GM23338 (cell line): ENCODE data around the gene TLR7. TPM values are rescaled to one million over a fixed set of nuclear protein-coding genes. Genes with fewer than 3 reads are reported as not detected.

Experiments used
- ATAC-seq: fragments of 200-7000 bp; cut with Tn5 transposase; 3 replicates; pipeline ENCODE4 v1.9.1; 2020
- DNase-seq: peaks from one replicate; pipeline ENCODE4 v3.0.0-alpha.2; 2015; ENCODE audit warnings: low spot score
- H2AFZ ChIP-seq: fragments of 200-600 bp; sonication (generic); 2 replicates; pipeline ENCODE4 v1.8.0; 2016; ENCODE audit warnings: antibody characterized with exemption, mild to moderate bottlenecking, moderate library complexity
- H3F3A ChIP-seq: fragments of 200-600 bp; sonication (generic); replicated peaks from 2 replicates; pipeline ENCODE4 v1.8.0; 2017; ENCODE audit warnings: antibody characterized with exemption, mixed run types, low read depth
- H3K27ac ChIP-seq: fragments of 200-600 bp; sonication (generic); 2 replicates; pipeline ENCODE4 v1.6.1; 2016; ENCODE audit warnings: low read depth
- H3K27me3 ChIP-seq: fragments of 200-600 bp; sonication (generic); 2 replicates; pipeline ENCODE4 v1.8.0; 2016; ENCODE audit warnings: mild to moderate bottlenecking, mixed run types, moderate library complexity; ENCODE audit not compliant: insufficient read depth
- H3K36me3 ChIP-seq: fragments of 200-600 bp; sonication (generic); 2 replicates; pipeline ENCODE4 v1.8.0; 2016; ENCODE audit warnings: mild to moderate bottlenecking; ENCODE audit not compliant: insufficient read depth
- H3K4me1 ChIP-seq: fragments of 200-600 bp; sonication (generic); 2 replicates; pipeline ENCODE4 v1.8.0; 2016; ENCODE audit warnings: mild to moderate bottlenecking, moderate library complexity; ENCODE audit not compliant: insufficient read depth
- H3K4me2 ChIP-seq: fragments of 200-600 bp; sonication (generic); 2 replicates; pipeline ENCODE4 v1.7.1; 2017; ENCODE audit warnings: mixed run types
- H3K4me3 ChIP-seq: fragments of 200-600 bp; sonication (generic); 2 replicates; pipeline ENCODE4 v1.6.1; 2016; ENCODE audit warnings: mixed run types
- H3K79me2 ChIP-seq: fragments of 200-600 bp; sonication (generic); replicated peaks from 2 replicates; pipeline ENCODE4 v1.8.0; 2017; ENCODE audit warnings: mild to moderate bottlenecking; ENCODE audit not compliant: insufficient read depth
- H3K9me2 ChIP-seq: fragments of 200-600 bp; sonication (generic); 2 replicates; pipeline ENCODE4 v1.8.0; 2017; ENCODE audit not compliant: insufficient read depth
- H4K20me1 ChIP-seq: fragments of 200-600 bp; sonication (generic); replicated peaks from 2 replicates; pipeline ENCODE4 v1.8.0; 2017; ENCODE audit warnings: mild to moderate bottlenecking; ENCODE audit not compliant: insufficient read depth
- H3K27ac Mint-ChIP-seq: 2 replicates; pipeline ENCODE4 v1.8.0; 2020; ENCODE audit warnings: inconsistent platforms, mild to moderate bottlenecking, moderate library complexity, mixed read lengths
- H3K27me3 Mint-ChIP-seq: 3 replicates; pipeline ENCODE4 v1.8.0; 2022; ENCODE audit warnings: low read depth, mild to moderate bottlenecking, moderate library complexity, mixed read lengths, inconsistent platforms; ENCODE audit not compliant: insufficient read depth, poor library complexity
- H3K36me3 Mint-ChIP-seq: 3 replicates; pipeline ENCODE4 v1.8.0; 2021; ENCODE audit warnings: low read depth, mild to moderate bottlenecking, inconsistent platforms, moderate library complexity, mixed read lengths
- H3K4me1 Mint-ChIP-seq: 3 replicates; pipeline ENCODE4 v1.8.0; 2020; ENCODE audit warnings: mild to moderate bottlenecking, inconsistent platforms, mixed read lengths
- H3K4me3 Mint-ChIP-seq: 3 replicates; pipeline ENCODE4 v1.8.0; 2021; ENCODE audit warnings: moderate library complexity, mild to moderate bottlenecking, inconsistent platforms, mixed read lengths
- H3K9me3 Mint-ChIP-seq: 3 replicates; pipeline ENCODE4 v1.8.0; 2020; ENCODE audit warnings: moderate library complexity, mild to moderate bottlenecking, inconsistent platforms, mixed read lengths
- EZH2phosphoT487 ChIP-seq: fragments of 200-600 bp; sonication (generic); IDR thresholded peaks from one replicate; pipeline ENCODE4 v1.8.1; 2018; ENCODE audit warnings: antibody characterized with exemption; ENCODE audit not compliant: unreplicated experiment
- JUNB ChIP-seq: IDR thresholded peaks from one replicate; pipeline ENCODE4 v1.6.1; 2016; ENCODE audit warnings: antibody characterized with exemption; ENCODE audit not compliant: unreplicated experiment
- POLR2AphosphoS5 ChIP-seq: IDR thresholded peaks from 2 replicates; pipeline ENCODE4 v1.6.1; 2016; ENCODE audit warnings: antibody characterized with exemption, low read depth
- REST ChIP-seq: IDR thresholded peaks from one replicate; pipeline ENCODE4 v1.6.1; 2018; ENCODE audit warnings: antibody characterized with exemption; ENCODE audit not compliant: unreplicated experiment
- STAT1 ChIP-seq: IDR thresholded peaks from one replicate; pipeline ENCODE4 v1.6.1; 2016; ENCODE audit warnings: antibody characterized with exemption; ENCODE audit not compliant: unreplicated experiment
- ZNF114 ChIP-seq: fragments of 250-450 bp; sonication (Bioruptor Pico); IDR thresholded peaks from 2 replicates; pipeline ENCODE4 v1.5.0; 2020; ENCODE audit warnings: mild to moderate bottlenecking, moderate library complexity
- ZNF331 ChIP-seq: fragments of 250-450 bp; sonication (Bioruptor Pico); IDR thresholded peaks from 2 replicates; pipeline ENCODE4 v1.5.0; 2020; ENCODE audit warnings: low read depth, mild to moderate bottlenecking, moderate library complexity
- ZNF462 ChIP-seq: fragments of 250-450 bp; sonication (Bioruptor Pico); IDR thresholded peaks from 2 replicates; pipeline ENCODE4 v1.5.0; 2020; ENCODE audit warnings: mild to moderate bottlenecking, moderate library complexity
- polyA plus RNA-seq: library from polyadenylated mRNA; unstranded; fragments of >200 nt; fragmentation: Nextera tagmentation; extraction: Ambion mirVana; gene quantifications from 2 replicates; pipeline ENCODE4 v1.2.1, GENCODE V29; 2016
- total RNA-seq: library from RNA; depleted of rRNA; stranded (reverse); fragments of >200 nt; shearing (Covaris generic); gene quantifications from 2 replicates; pipeline ENCODE4 v1.2.3, GENCODE V29; 2014

TLR7 gene
- total and polyA plus RNA-seq, 2 experiments from 2014 or later, result not detected

GRCh38 chrX:12890467-12890866 is 23.6 kb downstream of the TLR7 start:
- DNase-seq (no peak), ATAC-seq (no peak)
- Mint-ChIP-seq H3K4me3 (no peak overlapping the region), H3K9me3 (no peaks in the 10 kb centered on the region), H3K27me3 (no peaks in the 10 kb centered on the region), H3K4me1 (no peaks in the 10 kb centered on the region), H3K36me3 (no peaks in the 10 kb centered on the region), H3K27ac (no peak overlapping the region)
- Histone ChIP-seq H3K4me3 (no peak overlapping the region), H3K27ac (no peak overlapping the region), H3K4me1 (no peaks in the 10 kb centered on the region), H3K4me2 (no peak overlapping the region), H3K36me3 (no peaks in the 10 kb centered on the region), H4K20me1 (no peaks in the 10 kb centered on the region), H3K9me2 (no peaks in the 10 kb centered on the region), H3K79me2 (no peaks in the 10 kb centered on the region), H2AFZ (no peak overlapping the region), H3K27me3 (no peaks in the 10 kb centered on the region), H3F3A (no peaks in the 10 kb centered on the region)
- TF ChIP-seq POLR2AphosphoS5, result no peak

GRCh38 chrX:12891171-12891570 is 24.3 kb downstream of the TLR7 start:
- Histone ChIP-seq H3K4me3 (no peak overlapping the region), H3K36me3 (no peaks in the 10 kb centered on the region), H3K9me2 (no peaks in the 10 kb centered on the region), H4K20me1 (no peaks in the 10 kb centered on the region), H3K4me1 (no peaks in the 10 kb centered on the region), H3K79me2 (no peaks in the 10 kb centered on the region), H3K27me3 (no peaks in the 10 kb centered on the region), H2AFZ (no peak overlapping the region), H3F3A (no peaks in the 10 kb centered on the region), H3K4me2 (no peak overlapping the region), H3K27ac (no peak overlapping the region)
- no peak for DNase-seq
- H3K4me1 Mint-ChIP-seq, result no peaks in the 10 kb centered on the region
- ATAC-seq, result no peak
- H3K4me3 Mint-ChIP-seq, result no peak overlapping the region
- no peak for TF ChIP-seq ZNF331 (CRISPR knock-in tag)
- H3K27me3 Mint-ChIP-seq, result no peaks in the 10 kb centered on the region
- no peaks in the 10 kb centered on the region for H3K9me3 Mint-ChIP-seq
- no peak overlapping the region for H3K27ac Mint-ChIP-seq
- no peaks in the 10 kb centered on the region for H3K36me3 Mint-ChIP-seq

GRCh38 chrX:12891915-12892506 is 25.1 kb downstream of the TLR7 start:
- Mint-ChIP-seq H3K9me3 (no peaks in the 10 kb centered on the region), H3K4me3 (no peak overlapping the region), H3K36me3 (no peaks in the 10 kb centered on the region), H3K27ac (no peak overlapping the region), H3K27me3 (no peaks in the 10 kb centered on the region), H3K4me1 (no peaks in the 10 kb centered on the region)
- Histone ChIP-seq H3K27me3 (no peaks in the 10 kb centered on the region), H3K4me3 (no peak overlapping the region), H3F3A (no peaks in the 10 kb centered on the region), H3K36me3 (no peaks in the 10 kb centered on the region), H3K9me2 (no peaks in the 10 kb centered on the region), H3K4me2 (no peak overlapping the region), H3K27ac (no peak overlapping the region), H3K4me1 (no peaks in the 10 kb centered on the region), H4K20me1 (no peaks in the 10 kb centered on the region), H2AFZ (no peak overlapping the region), H3K79me2 (no peaks in the 10 kb centered on the region)
- ATAC-seq, result no peak
- DNase-seq, result no peak
- TF ChIP-seq REST, result no peak
- TF ChIP-seq ZNF462 (CRISPR knock-in tag), result no peak
- TF ChIP-seq STAT1, result no peak
- no peak for TF ChIP-seq ZNF331 (CRISPR knock-in tag)
- TF ChIP-seq ZNF114 (CRISPR knock-in tag), result no peak
- TF ChIP-seq EZH2phosphoT487, result no peak
- TF ChIP-seq JUNB, result no peak
